ENCODE data around the gene MXRA7.

Gene MXRA7

DNA sequence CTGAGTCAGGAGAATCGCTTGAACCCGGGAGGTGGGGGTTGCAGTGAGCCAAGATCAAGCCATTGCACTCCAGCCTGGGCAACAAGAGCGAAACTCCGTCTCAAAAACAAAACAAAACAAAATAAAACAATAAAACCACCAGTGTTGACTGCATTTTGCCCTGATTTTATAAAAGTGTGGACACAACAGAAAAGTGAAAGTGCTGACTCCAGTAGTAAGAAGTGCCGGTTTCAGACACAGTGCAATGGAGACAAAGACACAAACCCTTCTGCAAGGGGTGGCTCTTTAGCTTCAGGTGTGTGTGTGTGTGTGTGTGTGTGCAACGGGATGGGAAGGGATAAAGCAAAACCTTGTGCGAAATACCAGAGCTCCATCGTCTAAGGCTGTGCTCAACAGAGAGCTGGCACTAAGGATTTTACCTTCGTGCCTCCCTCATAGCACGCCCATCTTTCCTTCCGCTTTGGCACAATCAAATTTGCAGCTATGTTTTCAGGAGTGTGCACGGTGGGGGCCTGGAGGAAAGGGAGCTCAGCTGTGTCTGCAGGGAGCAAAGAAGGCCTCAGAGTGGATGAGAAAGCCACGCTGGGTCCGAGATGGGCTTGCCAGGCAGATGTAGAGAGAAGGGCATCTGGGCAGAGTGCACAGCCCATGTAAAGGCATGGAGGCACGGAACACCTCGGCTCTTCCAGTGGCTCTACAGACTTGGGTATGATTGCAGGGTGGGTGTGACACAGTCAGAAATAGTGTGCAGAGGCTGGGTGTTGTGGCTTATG is 15.5 kb downstream of the MXRA7 start:
- no peak for DNase-seq

DNA sequence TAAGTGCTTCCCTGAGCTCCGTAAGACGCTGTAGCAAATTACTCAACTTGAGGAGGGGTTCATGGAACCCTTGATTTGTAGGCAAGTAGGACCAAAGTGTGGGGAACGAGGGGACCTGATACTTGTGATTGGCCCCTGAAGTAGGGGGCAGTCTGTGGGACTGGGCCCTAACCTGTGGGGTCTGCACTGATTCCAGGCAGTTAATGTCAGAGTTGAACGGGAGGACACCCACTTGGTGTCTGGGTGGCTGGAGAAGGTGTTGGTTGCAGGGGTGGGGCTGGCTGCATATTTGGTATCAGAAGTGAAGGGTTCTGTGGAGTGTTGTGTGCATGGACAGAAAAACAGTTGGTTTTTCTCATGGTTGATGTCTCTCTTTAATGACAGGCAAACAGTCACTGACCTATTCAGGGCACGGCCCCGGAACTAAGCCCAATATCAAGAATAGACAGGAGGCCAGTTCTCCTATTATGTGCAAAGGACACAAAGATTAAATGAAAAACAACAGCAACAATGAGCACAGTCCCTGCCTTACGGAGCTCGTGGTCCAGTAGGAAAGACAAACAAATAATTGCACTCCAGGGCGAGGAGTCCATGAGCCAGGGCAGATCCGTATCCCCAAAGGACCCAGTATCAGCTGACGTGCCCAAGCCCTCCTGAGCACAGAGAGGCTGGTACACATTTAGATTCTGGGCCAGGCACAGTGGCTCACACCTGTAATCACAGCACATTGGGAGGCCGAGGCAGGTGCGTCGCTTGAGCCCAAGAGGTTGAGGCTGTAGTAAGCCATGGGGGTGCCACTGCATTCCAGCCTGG is 19.2 kb downstream of the MXRA7 start:
- DNase-seq, result no peak

DNA sequence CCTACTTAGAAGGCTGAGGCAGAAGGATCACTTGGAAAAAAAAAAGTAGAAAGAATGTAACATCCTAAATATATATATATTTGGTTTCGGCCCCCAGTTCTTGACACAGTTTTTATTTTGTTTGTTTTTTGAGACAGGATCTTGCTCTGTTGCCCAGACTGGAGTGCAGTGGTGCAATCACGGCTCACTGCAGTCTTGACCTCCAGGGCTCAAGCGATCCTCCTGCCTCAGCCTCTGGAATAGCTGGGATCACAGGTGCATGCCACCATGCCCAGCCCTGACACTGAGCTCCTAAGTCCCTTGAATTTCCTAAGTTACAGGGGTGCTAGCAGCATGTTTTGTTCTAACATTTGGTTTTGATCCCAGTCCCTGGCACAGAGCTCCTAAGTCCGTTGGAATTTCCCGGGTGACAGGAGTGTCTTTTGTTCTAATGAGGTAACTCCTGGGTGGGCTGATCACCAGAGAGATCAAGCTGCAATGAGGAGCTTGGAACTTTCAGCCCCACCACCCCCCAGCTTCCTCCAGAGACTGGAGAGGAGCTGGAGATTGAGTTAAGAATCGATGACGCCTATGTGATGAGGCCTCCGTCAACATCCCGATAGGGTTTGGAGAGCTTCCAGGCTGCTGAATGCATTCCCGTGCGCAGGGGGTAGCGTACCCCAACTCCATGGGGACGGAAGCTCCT is 20.0 kb downstream of the MXRA7 start:
- DNase-seq, result no peak

DNA sequence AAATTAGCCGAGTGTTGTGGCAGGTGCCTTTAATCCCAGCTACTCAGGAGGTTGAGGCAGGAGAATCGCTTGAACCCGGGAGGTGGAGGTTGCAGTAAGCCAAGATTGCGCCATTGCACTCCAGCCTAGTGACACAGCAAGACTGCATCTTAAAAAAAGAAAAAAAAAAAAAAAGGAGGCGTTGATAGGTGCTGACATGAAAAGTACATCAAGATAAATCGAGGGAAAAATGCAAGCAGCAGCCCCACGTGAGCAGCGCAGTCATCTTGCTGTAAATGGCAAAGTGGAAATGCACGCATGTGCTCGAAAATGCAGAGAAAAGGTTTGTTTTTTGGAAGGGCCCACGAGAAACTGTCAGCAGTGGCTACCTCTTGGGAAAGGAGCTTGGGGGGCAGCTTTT is 20.9 kb downstream of the MXRA7 start:
- no peak for DNase-seq

DNA sequence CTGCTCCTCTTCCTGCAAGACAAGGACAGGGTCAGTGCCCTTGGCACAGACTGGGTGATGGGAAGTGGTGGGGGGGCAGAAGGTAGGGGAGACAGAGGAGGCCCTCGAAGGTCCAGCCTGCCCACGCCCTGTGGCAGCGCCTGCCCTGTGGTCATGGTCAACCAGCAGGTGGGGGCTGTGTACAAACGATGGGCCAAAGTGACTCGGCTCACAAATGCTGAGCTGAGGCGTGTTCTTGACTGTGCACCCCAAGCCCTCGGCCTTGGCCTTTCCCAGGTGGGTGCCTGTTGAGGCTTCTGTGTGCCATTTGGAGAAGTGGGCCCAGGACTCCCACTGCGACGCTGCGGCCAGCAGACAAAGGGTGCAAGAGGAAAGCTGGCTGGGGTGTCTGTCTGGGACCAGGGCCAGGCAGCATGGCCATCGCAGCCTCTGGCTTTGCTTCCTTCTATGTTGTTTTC is 22.6 kb downstream of the MXRA7 start:
- no peak for DNase-seq

DNA sequence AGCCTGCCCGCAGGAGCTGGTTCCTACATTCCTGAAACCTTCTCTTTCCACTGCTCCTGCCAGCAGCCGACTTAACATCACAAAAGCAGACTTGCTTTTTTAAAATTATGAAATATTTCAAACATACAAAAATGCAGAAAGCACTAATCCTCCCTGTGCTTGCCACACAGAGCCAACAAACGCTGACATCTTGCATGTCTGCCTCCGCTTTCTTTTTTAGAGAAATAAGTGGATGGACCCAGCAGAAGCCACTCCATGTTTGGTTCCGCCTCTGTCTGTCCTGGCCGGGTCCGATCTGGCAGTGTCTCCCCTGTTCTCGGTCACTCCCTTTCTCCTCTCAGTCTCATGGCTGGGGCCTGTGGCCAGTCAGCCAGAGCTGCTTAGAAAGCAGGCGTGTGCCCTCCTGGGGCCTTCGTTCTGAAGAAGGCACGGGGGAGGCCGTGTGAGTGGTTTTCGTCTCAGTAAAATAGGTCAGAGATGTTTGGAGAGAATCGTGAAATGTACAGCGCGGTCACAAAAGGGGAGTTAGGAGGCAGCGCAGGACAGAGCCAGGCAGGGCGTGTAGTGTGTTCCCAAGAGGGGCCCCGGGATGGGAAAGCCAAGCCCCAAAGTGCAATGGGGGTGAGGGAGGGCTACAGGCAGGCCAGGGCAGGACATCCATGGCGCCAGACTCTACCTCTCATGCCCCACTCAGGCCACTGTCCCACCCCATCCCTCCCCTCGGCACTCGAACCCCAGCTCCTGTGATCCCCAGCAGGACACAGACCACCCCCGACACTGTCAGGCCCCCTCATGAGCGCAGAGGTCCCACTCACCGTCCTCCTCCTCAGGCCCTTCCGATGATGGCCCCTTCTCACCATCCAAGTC is 23.2 kb downstream of the MXRA7 start:
- no peak for DNase-seq

DNA sequence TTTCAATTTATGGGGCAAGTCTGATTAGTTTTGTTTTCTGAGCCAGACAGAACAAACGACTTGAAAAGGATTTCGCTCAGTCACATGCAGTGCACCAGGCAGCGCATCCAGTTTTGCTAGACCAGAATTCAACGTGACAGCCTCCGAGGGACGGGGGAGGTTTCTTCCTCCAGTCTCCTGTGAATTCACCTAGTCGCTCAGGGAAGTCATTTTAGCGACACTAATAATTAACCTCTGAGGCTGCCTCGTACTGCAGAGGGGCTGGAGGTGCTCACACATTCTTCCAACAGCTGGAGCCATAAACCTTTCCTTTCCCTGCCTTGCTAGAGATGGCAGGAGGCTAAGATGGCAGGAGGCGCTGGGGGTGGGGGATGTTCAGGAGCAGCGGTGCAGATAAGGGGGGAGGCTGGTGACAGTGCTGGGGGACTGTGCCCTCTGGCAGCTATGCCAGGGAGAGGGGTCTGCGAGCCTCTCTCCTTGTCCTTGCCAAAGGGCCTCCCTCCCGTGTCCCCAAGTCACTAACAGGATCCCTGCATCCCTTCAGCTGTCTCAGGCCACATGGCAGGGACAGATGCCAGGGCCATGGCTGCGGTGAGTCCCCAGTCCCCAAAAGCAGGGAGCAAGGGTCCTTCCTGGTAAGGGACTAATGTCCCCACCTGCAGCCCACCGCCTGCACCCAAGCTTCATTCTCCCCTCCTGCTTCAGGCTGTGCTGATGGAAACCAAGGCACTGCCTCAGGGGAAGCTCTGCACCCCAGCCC is 24.0 kb downstream of the MXRA7 start:
- no peak for DNase-seq

DNA sequence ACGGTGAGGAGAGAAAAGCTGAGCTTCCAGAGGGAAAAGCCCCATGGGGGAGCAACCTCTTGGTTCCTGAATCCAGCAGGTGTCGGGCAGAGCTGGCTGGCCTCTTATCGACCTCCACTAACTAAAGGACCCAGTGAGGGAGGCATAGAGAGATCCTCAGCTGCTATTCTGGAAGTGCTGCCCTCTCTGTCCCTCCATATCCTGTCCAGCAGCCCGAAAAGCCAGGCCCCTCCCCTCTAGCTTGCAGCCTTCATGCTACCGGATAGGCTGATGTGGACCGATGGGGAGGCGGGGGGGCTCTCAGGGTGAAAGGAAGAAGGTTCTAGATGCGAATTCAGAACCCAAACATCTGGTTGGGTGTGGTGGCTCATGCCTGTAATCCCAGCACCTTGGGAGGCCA is 24.9 kb downstream of the MXRA7 start:
- no peak for DNase-seq

DNA sequence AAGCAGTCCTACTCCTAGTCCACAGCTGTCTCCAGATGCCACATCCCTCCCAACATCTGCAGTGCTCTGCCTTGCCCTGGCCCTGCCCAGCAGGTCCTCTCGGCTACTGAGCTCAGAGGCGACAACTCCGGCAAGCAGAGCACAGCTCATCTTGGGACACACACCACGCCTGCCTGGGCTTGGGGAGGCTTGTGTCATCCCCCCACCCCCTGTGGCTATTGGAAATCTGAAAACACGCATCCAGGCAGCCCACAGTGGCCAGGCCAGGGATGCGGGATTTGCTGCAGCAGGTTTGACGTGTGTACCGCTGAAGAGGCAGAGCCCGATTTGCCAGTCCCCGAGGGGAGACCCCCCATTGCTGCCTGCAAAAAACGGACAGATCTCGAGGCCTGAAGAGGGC is 25.4 kb downstream of the MXRA7 start:
- DNase-seq, result no peak

DNA sequence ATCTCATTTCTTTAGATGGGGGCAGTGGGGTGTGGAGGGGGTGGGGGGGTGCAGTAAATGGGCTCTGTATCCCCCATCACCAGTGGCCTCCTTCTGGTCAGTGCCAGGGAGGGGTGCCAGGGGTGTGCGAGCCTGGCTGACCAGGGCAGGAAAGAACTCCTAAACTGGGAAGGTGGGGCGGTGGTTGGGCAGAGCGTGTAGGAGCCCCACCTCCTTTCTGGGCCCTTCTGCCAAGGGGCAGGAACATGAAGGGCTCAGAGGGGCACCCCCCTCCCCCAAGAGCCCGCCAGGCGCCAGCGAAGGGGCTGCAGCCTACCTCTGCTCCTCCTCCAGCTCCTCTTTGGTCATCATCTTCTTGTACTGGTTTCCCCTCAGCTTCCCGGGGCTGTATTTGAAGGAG is 26.0 kb downstream of the MXRA7 start:
- no peak for DNase-seq

DNA sequence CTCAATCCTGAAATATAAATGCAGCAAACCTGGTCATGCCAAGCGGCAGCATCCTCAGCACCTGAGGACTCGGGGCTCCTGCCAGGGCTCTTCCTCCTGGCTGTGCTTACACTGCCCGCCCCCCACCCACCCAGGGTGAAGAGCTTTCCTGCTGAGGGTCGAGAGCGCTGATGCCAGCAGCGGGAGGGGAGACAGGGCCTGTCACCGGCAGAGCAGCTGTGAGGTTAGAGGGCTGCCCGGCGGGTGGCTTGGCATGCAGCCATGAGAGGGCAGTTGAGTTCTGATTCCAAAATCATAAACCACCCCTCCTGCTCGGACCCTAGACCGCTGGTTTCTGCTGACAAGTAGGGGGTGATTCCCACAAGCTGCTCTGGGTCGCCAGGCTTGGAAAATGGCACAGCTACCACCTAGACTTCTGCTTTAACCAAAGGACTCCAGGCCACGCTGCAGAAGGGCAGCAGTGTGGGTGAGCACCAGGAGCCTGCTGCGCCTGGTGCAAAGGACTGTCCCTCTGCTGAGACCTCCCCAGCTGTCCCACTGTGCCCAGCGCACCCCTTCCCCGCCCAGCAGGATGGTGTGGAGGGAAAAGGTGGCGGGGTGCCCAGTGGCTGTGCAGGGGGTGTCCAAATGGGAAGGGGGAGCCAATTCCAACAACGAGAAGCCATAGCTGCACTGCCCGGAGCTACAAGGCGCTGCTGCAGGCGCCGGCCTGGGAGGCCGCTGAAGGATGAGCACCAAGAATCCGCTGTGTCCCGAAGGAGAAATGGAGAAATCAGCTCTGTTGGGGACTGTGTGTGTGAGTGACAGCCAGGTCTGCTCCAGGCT is 26.6 kb downstream of the MXRA7 start:
- DNase-seq, result no peak

DNA sequence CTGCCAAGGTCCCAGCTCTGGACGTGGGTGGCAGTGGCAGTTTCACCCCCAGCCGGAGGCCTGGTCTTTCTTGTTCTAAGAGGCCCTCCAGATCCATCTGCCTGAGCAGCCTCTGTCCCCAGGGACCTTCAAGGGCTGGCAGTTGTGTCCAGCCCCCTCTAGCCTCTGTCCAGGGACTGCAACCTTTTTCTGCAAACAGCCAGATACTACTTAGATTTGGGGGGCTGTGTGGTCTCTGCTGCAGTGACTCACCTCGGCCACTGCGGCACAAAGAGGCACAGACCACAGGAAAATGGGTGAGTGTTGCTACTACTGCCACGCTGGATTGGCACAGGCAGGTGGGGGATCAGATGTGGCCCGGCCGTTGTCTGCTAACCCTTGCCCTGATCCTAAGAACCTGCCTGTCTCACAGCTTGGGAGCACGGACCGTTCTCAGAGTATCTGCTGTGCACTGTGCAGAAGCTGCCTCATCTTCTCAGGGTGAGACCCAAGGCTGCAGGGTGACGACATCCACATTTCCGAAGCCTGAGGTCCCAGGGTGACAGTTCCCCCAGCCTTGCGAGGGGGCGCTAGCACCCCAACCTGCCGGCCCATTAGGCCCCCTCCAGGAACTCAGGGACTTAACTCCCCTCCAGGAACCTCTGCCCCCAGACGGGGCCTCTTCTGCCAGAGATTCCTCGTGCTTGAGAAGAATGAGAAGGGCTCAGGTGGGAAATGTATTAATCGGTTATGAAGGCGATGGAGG is 27.6 kb downstream of the MXRA7 start:
- no peak for DNase-seq

DNA sequence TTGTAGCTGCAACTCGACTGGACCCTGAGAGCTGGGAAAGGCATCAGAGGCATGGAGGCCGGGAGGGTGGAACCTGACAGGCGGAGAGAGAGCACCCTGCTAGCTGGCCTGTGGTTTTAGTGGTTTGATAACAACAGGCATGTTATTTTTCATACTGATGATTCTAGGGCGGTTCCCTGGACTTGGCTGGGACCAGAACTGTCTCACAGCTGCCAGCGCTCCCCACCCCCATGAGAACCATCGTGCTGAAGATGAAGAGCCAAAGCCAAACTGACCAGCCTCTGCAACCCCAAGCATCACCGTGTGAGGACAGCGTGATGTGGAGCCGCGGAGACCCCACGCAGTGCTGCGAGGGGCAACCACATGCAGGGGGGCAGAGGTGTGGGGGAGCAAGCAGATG is 28.5 kb downstream of the MXRA7 start:
- no peak for DNase-seq

DNA sequence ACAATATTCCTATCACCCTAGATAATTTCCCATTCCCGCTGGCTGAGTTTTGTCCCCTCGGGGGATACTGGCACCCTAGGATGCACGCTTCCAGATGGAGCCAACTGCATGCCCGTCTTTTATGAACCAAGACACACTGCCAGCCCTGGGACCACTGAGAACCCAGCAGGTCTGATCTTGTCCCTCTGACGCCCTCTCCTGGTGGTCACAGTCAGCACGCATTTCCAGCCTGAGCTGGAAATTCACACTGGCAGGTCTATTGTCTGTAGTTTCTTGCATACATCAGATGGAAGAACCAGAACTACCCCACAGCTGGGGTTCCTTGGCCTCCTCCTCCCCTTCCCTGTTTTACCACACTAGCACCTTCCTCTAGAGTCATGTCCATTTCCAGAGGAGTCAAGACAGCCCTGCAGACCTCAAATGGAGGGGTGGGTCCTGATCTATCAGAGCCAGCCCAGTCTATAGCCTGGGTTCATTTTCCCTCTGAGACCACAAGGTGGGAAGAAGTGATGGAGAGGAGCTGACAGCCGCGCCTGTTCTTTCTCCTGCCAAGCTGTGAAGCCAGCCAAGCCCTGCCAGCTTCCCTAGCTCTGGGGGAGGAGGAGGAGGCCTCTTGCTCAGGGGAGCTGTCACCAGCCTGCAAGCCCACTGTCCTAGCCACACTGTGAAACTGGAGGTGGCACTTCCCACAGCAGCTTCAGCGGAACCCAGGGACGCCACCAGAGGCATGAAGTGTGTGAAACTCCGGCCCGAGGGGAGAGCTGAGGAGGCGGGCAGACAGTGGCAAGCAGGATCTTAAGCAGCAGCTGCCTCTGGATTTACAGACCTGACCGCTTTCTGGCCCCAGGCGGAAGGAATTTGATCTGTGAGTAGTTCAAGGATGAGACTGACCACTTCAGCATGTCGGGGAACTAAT is 29.3 kb downstream of the MXRA7 start:
- no peak for DNase-seq

DNA sequence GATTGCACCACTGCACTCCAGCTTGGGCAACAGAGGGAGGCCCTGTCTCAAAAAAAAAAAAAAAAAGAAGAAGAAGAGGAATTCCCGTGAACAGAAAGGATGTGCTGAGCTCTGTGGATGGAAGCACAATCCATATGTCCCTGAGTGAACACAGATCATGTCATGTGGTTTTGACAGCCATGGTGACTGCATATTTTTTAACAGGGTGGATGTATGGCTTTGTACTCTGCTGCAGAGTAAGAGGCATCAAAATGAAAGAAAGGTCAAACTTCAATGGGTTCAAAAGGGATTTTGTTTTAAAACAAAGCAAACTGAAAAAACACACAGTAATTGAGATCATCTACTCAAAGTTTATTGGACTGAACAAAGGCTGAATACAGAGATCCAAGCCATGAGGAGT is 31.5 kb downstream of the MXRA7 start:
- no peak for DNase-seq

DNA sequence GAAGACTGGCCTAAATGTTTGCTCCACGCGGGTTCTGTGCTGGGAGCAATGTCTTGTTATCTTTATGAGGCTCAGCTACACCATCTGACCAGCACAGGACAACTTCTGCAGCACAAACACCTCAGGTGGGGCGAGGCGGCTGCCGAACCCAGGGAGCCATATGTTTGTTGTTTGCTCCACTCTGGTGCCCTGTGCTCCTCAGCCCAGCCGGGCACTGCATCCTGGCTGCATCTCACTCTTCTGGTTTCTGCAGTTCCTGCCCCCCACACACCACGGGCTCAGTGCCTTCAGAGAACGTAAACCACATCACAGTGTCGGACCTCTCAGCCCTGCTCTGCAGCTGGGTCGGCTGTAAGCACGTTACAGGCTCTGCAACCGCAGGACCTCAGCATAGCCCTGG is 32.4 kb downstream of the MXRA7 start:
- no peak for DNase-seq

DNA sequence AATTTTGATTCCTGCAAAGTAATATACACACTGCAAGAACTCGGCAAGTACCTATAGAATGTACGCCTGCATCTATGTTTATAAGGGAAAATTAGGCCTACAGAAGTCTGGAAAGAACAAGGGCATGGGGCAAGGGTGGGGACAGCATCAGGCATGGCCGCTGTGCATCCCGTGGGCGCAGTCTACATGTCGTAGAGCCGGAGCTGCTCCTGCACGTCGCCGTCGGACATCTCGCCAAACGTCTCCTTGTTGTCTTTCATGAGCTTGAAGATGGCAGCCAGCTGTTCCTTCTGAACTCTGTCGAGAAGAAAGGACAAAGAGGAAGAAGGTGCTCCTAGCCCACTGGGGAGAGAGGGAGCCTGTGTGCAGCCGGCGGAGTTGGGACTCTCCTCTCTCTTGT is 33.4 kb downstream of the MXRA7 start:
- no peak for DNase-seq

DNA sequence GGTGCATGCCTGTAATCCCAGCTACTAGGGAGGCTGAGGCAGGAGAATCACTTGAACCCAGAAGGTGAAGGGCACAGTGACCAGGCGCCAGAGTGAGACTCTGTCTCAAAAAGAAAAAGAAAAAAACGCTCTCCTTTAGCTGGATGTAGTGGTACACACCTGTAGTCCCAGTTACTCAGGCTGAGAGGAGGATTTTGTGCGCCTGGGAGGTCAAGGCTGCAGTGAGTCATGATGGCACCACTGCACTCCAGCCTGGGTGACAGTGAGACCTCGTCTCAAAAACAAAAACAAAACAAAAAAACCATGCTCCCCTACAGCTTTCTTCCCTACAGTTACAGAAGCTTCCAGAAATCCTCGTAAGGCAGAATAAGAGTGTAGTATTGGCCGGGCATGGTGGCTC is 34.1 kb downstream of the MXRA7 start:
- no peak for DNase-seq

DNA sequence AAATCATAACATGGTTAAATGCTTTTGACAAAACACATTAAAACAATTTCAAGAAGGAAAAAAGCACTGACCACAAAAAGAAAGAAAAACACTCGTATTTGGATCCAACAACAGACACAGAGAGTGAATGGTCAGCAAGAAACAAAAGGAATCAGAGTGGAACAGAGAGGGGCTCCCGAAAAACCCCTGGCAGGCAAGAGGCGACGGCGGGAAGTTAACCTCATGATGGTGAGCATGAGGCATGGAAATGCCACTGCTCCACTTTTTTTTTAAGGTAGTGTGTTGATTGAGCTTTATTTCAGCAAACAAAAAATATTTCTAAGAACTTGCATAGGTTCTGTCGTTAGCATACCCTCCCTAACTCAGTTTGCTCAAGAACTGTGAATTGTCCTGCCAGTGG is 35.1 kb downstream of the MXRA7 start:
- DNase-seq, result no peak
